CD4-positive, alpha-beta T cell treated with Interferon alpha-2 for 1 hour (primary cell): Measurements from ENCODE around the gene TMEM250.
A peak's percentile ranks its signal among the peaks of the same experiment; 100 is the strongest.

Experiments used
- DNase-seq, 2 donors: peaks; one replicate each; pipeline ENCODE4 v3.0.0-alpha.2; 2020 to 2022

TMEM250 gene

DNA sequence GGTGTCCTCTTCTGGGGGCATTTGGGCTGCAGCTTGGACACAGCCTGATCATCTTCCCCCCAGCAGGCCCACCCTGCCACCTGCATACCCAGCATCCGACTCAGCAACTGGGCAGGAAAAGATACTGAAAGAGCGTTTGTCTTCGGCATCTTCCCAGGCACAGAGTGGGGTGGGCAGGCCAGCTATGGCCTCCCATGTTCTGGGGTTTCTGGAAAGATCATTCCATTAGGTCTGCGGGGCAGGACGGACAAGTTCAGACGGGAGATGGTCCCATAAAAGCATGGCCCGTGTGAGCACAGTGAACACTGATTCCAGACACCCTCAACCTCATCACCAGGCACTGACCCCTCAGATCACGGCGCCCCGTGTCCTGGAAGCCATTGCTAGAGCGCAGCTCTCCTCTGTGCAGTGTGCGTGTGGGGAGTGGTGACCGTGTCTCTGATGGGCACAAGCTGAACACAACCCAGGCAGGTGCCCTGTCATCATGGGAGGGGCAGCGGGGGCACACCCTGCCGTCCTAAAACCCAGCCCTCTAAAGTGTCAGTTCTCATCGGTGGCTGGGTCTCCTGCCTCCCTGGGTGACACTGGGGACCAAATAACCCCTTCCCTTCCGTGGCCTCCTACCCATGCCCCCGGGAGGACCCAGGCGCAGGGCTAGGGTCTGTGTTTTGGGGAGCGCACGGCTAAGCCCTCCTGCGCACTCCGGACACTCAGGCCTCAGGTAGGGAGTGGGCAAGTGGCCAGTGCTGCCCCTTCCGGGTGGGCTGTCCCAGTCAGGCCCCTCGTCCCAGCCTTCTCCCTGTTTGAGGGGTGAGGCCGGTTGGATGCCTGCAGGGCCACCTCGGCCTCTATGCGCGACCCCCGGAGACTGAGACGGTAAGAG, 13.2 kb upstream of the TMEM250 start:
- no peak for DNase-seq

DNA sequence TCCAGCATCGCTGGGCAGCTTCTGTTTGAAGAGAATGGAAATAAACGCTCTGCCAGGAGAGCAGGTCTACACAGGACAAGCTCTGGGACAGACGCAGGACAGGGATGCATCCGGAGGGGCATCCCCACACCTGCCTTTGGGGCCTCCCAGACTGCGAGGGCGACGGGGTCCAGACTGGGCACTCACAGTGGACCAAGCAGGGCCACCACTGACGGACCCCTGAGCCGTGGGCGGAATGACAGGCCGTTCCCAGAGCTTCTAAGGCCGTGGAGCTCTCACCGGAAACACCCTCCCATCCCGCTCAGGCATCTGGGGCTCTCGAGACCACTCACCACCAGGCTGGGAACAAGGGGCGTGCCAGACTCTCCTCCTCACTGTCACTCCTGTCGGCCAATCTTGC, 10.5 kb upstream of the TMEM250 start:
- no peak for DNase-seq

DNA sequence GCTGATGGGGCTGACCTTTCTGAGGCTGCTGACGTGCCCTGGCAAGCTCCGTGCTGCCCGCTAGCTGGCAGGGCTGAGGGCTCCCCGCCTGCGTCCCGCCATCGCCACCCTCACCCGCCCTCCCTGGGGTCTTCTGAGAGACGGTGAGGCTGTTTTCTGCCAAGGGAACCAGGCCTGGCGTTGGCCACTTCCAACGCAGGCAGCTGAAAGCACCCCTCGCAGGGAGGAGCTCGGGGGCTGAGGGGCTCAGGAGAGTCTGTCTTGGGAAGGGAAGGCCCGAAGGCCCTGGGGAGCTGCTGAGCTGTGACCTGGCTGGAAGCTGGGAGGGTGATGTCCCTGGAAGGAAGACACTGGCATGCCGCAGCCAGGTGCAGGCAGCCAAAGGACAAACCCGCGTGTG, 9.8 kb upstream of the TMEM250 start:
- no peak for DNase-seq

DNA sequence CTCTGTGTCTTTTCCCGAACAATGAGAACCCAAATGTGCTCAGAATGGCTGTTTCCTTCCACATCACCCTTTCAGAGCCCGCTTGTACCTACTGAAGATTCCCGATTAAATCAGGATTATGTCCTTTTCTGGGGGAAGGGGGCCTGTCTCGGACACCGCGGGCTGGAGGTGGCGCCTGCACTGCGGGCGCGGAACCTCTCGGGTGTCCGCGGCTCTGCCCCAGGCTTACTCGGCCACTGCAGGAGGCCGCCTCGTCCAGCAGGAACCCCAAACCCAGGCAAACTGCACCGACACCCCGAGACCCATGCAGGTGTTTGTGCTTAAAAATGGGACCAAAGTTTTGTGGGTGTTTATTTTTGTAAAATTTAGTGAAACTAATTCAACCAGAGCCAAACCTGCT, 8.6 kb upstream of the TMEM250 start:
- DNase-seq, result no peak

DNA sequence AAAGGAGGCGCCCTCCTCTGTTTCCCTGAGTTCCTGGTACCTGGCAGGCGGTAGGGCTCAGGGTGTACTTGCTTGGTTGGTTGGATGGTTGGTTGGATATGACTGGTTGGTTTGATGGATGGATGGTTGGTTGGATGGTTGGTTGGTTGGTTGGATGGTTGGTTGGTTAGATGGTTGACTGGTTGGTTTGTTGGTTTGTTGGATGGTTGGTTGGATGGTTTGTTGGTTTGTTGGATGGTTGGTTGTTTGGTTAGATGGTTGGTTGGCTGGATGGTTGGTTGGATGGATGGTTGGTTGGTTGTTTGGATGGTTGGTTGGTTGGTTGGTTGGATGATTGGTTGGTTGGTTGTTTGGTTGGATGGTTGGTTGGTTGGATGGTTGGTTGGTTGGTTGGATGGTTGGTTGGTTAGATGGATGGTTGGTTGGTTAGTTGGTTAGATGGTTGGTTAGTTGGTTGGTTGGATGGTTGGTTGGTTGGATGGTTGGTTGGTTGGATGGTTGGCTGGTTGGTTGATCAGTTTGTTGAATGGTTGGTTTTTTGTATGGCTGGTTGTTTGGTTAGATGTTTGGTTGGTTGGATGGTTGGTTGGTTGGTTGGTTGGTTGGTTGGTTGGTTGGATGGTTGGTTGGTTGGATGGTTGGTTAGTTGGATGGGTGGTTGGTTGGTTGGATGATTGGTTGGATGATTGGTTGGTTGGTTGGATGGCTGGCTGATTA, 6.5 kb upstream of the TMEM250 start:
- DNase-seq, result no peak

DNA sequence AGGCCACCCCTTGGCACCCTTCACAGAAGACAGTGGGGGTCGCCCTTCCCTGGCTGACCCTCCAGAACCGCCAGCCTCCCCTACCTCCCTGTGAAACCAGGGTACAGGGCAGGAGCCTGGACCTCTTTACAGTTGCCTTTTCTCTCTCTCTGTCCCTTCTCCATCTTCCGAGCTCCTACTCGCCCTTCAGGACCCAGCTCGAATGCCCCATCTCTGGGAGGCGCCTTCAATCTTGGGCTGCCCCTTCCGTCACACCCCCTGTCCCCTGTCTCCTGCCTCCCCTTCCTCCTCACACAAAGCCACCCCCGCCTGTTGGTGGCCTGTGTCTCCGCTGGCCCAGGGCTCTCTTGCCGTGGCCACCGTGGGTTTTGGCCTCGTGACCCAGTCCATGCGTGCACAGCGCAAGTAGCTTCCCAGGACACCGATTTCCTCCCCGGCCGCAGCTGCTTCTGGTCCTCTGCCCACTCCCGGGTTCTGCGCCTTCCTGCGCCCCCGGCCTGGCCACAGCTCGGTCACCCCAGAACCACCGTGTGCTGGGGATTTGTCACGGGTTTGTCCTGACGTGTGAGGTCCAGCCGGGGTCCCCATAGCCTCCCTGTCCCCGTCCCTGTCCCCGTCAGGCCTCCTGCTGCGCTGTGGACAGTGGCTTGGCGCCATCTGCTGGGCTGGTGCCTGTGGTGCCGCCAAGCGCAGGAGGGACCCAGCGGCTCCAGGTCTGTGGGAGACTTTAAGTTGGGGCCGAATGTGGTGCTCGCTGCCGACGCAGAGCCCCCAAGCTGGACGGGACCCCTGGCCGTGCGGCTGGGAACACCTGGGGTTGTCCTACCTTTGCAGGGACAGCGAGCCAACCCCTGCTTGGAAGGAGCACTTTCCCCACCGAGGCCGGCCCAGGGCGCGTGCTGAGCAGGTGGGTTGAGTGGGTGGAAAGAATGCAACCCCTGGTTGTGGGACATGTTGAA, 4.0 kb upstream of the TMEM250 start:
- DNase-seq, result peak; percentile 72 to 81

DNA sequence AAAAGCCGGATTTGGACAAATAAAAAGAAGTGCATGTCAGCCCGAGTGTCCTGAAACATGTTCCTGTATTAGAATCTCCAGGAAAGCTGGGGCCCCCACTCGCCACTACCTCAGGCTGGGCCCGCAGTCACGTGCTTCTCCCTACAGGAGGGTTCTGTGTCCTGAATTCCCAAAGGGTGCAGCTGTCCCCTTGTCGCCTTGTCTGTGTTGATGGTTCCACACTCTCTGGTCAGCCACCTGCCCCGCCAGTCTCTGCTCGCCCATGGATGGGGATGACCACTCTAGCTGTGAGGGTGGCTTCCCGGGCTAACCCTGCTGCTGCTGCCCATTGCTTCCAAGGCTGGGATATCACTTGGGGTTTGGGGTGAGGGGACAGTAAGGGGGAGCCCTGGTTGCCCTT, 3.1 kb upstream of the TMEM250 start:
- DNase-seq, result no peak

DNA sequence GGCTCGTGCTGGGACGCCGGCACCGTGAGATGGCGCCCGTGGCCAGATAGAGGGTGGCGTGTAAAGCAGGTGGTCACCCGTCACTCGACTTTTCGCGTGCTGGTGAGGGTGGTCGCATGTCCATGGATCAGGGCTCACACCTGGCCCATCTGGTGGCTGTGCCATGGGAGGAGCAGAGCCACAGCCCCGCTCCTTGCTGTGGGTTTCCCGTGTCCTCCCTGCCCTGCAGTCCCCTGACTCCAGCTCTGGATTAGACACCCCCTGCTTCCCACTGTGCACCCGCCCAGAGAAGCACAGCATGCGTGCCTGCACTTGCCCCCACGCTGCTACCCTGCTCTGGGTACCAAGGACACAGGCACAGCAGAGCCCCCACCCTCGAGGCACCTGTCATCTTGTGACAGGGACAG, 1.8 kb upstream of the TMEM250 start:
- DNase-seq, result no peak

DNA sequence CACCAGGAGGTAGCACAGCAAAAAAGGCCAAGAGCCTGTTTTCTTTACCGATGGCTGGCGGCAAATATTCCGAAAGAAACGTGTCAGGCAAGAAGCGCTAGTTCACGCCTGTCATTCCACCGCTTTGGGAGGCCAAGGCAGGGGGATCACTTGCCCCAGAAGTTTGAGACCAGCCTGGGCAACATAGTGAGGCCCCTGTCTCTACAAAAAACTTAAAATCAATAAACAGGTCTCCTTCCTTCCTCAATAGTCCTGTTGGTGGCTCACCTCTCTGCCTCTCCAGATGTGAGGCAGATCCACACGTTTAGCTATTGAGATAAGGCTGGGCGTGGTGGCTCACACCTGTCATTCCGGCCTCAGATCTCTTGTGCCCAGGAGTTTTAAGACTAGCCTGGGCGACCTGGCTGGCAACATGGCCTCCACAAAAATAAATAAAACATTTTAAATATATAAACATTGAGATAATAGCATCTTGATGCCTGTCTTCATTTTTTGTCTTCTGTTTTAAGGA, 1.3 kb upstream of the TMEM250 start:
- DNase-seq, result no peak

DNA sequence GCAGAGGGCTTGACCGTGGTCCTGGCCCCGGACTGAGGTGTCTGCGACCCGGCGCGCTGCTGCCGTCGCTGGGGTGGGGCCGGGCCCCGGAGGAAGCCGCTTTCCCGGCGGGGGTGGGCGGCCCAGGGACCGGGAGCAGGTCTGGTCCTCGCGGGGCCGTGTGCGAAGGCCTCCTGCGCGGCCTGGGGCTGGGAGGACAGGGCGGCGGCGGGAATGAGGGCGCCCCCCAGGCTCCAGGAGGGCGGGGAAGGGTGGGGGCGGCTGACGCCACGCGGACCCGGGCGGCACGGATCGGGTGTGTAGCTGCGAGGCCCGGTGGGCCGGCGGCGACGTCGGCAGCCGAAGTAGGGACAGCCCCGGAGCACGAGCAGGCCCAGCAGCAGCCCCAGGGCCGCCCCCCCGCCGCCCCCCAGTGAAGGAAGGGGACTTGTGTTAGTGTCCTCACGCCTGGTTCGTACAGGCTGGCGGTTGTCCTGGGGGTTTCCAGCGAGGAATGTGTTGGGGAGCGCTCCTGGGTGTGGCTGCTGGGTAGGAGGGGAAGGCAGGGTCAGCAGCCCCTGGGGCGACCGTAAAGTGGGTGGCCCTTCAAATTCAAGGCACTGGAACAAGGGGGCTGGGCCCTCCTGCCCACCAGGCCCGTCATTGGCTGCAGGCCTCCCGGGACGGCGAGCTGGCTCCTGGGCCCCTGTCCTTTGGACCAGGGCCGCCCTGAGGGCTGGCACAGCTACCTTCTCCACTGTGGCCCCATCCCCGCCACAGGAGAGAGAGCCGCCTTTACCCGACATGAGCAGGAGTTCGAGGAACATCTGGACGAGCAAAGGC, 597 bp upstream of the TMEM250 start:
- DNase-seq, result no peak

DNA sequence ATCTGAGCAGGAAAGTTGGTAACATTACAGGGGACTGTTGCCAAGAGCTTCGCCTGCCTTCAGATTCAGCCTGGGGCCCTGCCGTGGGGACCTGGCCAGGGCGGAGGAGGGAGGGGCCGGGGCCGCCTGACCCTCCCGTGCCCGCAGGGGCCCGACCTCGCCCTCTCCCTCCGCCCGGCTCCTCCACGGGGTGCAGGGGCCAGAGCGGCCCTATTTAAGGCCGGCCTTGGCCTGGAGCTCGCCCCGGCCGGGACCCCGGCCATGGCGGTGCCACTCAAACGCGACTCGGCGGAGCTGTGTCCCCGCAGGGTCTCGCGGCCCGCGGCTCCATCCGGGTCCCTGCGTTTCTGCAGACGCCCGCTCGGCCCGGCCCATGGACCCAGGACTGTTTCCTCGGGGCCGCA, 757 bp downstream of the TMEM250 start:
- no peak for DNase-seq

DNA sequence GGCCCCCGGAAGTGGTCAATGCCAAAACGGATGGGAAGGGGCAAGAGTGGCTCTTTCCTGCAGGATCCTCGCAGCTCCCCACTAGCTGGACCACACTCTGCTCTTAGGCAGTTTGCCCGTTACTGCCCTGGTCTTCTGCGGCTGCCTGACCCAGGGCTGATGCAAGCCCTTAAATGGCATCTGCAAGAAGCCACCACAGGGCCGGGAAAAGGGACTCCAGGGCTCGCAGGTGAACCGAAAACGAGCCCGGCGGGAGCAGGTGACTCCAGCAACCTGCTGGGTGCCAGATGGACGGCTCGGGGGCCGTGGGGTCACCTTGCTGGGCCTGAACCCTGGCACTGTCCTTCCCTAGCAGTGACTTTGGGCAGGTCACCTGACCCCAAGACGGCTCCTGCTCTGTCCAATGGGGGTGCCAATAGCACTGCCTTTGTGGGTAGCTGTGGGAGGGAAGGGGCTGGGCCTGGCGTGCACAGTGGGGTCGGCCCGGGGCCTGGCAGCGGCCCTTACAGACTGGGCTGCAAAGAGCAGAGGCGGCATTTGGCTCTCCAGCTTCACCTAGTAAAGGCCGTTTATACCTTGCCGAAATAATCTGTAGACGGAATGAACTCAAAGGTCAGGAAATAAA, 1.3 kb downstream of the TMEM250 start:
- DNase-seq, result no peak

DNA sequence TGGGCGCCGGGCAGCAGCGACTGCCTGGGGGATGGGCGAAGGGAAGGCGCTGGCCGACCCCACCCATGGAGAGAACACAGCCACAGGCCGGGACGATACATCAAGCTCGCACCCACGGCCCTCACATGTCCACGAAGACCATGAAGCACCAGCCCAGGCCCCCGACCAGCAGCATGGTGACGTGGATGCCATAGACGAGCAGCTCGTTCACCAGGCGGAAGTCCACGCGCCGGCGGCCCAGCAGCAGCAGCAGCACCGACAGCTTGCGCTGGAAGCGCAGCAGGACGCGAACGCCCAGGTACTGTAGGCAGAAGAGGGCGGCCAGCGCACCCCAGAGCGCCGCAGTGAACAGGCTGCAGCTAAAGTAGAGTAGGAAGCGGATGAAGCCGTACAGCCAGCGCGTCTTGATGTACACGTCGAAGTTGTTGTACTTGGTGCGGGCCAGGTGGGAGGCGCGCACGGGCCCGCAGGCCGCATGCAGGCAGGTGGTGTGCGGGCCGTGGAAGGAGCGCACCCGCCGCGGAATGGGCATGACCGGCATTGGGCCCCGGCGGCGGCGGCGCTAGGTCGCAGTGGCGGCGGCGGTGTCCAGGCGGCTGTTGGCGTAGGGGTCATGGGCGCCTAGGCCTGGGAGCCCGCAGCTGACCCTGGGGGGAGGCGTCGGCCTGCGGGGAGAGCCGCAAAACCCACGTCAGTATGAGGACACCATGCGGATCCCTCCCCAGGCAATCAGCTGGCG, 2.1 kb downstream of the TMEM250 start:
- no peak for DNase-seq

DNA sequence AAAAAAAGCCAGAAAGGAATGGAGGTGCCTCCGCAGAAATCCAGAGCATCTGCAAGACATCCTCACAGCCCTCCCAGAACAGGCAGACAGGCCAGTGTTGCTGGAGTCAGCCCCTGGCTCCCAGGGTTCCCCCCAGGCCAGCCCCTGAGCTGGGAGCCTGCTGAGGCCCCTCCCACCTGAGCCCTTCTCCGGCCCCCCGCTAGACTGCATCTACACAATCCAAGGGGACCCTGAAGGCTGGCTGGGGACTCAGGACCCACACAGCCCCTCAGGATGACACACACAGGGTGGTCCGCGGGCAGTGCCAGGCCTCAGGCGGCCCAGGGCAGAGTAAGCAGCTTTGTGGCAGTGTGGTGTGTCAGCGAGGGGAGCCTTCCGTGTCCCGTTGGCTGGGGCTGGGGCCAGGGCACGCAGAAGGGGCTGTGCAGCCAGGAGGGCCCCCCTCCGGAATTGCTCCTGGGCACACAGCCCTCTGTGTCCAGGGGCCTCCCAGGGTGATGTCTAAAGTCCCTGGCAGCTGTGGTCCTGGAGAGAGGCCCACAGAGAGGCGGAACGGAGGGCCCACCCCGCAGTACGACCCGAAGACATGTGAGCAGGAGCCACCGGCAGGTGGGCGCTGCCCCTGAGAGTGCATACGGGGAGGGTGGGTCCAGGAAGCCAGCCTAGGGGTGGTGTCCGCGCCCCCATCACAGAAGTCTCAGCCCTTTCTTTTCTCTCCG, 2.9 kb downstream of the TMEM250 start:
- no peak for DNase-seq

DNA sequence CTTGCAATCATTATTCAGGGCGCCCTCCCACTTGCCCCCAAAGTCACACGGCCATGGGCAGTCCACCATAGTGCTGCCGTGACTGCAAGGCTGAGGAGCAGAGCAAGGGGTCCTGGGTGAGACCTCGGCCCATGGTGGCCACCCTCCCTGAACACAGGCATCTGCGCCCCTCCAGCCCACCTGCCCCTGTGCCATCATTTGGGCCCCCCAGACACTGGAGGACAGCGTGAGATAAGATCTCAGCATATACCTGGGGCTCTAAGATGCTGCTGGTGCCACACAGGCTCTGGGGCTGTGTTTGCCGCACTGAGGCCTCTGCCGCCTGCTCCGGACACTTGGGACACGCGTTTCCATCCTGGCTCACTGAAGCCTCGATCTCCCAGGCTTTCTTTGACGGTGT, 3.5 kb downstream of the TMEM250 start:
- DNase-seq, result no peak

DNA sequence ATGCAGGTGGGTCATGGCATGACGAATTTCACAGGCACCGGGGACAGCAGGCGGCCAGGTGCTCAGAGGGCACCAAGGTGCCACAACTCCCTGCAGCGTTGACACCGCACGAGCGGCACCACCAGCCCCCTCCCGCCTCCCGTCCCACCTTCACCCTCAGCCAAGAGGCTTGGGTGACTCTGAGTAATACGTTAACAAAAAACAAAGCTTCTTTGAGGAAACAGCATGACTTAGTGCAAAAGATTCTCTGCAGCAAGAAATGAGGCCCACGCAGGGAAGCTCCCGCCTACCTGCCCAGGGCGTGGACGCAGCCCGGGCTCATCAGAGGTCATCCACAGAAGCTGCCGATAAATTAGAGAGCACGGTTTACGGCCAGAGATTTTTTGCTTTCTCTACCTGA, 4.1 kb downstream of the TMEM250 start:
- no peak for DNase-seq

DNA sequence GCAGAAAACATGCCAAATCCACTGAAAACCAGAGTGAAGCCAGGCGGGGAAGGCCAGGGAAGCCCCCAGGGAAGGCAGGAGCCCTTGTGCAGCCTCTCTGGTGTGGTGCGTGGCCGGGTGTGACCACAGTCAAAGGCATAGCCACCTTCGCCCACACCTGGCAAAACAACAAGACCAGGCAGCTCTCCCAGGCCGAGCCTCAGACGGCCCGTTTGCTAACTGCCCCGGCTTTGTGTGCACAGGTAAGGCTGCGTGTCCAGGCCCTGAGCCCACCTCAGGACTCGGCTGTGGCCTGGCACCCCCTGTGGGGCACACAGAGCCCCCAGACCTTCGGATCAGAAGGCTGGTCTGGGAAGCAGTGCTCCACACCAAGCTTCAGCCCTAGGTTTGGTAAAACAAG, 6.1 kb downstream of the TMEM250 start:
- DNase-seq, result no peak

DNA sequence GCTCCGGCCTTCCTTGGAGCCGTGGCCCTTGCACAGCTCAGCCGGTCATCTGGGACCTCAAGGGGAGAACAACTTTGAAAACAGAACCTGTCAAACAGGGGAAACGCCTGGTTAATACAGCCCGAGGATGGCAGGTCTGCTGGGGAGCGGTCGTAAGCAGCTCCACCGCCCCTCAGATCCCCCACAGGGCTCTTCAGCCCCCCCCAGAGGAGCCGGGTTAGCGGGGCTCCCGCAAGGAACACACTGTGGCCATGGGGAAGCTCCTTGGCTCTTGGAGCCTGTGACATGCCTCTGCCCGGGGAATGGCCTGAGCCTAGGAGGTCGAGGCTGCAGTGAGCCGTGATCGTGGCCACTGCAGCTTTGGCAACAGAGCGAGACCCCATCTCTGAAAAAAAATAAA, 6.8 kb downstream of the TMEM250 start:
- no peak for DNase-seq

DNA sequence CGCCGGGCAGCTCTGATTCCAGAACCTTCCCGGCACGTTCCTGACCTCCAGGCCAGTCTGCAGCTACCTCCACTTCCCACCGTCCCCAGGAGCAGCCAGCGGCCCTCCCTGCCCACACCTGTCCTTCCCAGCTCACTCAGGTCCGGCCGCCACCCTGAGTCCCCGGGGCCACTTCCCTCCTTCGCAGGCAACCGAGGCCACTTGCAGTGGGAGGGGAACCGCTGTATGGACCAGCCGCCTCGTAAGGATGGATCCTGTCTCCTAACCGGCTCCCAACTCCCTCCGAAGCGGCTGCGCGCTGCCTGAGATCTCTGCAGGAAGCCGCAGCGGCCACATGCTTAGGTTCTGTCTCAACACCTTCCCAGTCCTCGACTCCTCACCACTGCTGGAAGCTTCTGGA, 7.5 kb downstream of the TMEM250 start:
- DNase-seq, result no peak
